ENCODE data around the gene ARID4B. TPM values are rescaled to one million over a fixed set of nuclear protein-coding genes. Genes with fewer than 3 reads are reported as not detected.
"Not testable (repeated sequence)": the region's sequence is repeated elsewhere in the genome, so short reads cannot be mapped to it uniquely, and the experiment has no call there.

ARID4B gene
- total RNA-seq, 1 donor from 2014 or later = 17.6 TPM

DNA sequence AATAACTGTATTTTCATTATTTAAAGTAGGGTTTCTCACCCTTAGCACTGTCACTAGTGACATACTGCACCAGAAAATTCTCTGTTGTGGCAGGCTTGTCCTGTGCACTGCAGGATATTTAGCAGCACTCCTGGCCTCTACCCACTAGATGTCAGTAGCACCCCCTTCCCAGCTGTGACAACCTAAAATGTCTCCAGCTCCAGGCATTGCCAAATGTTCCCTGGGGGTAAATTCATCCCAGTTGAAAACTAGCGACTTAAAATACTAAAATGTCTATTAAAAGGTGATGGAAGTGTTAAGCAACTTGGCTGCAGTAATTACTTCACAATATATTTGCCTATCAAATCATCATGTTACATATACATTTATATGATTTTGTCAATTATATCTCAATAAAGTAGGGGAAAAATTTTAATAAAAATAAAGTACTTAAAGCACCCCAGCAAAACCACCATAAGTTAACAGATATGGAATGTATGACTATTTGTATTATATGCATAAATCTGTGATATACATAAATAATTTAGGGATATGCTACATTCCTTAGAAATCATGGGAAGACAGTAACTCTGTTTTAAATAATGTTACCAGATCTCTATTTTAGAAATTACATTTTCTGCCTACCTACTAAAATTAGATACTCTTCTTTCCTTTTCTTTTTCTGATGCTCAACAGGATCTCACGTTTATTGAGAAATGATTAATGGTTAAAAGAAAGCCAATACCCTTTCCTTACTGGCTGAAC, 74.6 kb downstream of the ARID4B start:
- intact Hi-C loops (cut with DNase I) = loop anchor here (2.0 to 5.0 kb wide), 2 partner anchors 74 to 163 kb away; partner anchors contain the start of genes ARID4B and GGPS1
- DNase-seq (ENCODE audit: low spot score) = no peak

DNA sequence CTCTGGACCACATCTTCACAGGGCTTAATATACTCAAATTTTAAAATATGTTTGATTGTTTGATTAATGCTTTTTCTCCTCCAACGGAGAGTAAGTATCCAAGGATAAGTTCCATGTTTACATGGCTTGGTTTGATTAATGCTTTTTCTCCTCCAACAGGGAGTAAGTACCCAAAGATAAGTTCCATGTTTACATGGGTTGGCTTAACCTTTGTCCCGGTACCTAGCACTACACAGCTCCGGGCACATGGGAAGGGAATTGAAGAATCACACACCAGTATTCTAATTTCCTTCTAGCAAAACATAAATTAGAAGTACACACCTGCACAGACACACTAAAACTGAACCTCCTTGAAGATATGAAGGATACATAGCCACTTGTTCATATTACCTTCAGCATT, 77.5 kb downstream of the ARID4B start:
- intact Hi-C loops (cut with DNase I) = loop anchor here (5.0 kb wide), 1 partner anchor 77 kb away; the partner anchor contains the start of genes ARID4B and GGPS1
- DNase-seq (ENCODE audit: low spot score) = no peak

DNA sequence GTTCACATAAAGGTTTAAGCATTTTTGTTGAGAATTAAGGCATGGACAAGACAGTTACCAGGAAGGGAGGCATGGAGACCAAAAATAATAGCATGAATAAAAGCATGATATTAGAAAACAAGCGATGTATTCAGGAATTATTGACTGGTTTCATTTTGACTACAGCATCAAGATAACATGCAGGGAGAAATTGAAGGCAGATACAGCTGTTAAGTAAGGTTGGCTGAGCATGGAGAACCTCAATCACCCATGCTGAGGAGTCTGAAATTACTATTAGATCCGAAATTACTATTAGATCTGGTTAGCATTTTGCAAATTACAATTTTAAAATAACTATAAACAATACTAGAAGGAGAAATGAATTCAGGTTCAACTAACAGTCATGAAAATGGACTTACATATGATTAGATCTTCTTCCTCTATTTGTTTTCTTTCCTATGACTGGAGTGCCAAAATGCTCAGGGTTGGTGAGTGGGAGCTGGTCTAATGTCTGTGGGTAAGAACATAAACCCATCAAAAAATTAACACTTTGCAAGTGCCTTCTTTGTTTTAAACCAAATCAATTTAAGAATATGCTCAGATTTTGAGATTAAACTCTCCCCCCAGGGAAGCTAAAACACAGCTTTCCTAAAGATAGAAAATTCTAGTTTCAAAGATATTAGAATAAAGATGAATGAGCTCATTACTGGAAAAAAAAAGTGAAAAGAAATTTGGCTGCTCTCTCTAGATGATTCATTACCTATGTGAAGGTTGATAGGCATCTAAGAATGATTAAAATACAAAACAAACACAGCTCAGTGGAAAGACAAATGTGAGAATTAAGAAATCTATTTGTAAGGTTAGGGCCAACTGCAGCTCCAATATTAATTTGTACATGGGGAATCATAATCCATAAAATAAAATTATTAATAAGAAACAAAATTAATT, 81.7 kb downstream of the ARID4B start:
- intact Hi-C loops (cut with DNase I) = no loop called here
- no peak for DNase-seq (ENCODE audit: low spot score)

DNA sequence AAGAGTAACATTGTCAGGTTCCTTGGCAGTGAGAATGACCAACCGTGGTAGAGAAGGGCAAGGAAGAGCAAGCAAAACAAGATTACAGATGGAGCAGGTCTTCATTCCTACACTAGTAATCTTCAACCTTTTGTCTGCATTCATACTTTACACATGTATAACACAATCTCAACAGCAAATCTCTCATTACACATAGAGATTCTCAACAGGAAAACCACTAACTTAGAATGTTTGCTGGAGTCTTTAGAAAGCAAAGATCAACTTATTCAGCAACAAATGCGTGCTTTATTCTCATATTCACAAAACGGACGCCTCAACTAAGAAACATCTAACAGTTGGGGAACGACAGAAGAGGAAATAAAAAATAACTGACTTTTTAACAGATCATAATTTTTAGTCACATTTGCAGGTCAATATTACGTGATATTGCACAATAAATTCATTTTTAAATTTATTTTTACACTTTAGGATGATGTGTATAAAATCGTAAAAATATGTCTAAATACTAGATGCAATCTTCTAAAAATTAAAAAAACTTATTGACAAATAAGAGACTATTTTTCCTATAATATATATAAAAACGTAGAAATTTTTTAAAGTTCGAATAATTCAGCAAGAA, 82.9 kb downstream of the ARID4B start:
- no peak for DNase-seq (ENCODE audit: low spot score)
- intact Hi-C loops (cut with DNase I) = no loop called here

DNA sequence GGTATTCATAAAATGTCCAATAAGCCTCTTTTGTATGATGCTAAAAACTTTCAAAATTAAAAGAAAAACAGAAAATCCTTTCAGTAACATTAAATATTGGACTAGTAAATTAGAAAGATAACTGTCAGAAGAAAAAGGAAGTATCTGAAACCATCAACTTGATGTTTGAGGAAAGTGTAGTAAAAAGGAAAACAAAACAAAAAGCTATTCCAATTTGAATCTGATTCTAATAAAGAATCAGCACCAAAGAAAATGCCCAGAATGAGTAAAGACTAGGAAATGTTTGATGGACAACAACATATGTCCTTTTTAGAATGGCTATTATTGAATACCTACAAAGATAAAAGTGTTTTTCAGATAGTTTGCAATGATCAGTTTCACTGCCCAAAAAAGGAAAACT, 87.0 kb downstream of the ARID4B start:
- no peak for DNase-seq (ENCODE audit: low spot score)
- intact Hi-C loops (cut with DNase I) = no loop called here

DNA sequence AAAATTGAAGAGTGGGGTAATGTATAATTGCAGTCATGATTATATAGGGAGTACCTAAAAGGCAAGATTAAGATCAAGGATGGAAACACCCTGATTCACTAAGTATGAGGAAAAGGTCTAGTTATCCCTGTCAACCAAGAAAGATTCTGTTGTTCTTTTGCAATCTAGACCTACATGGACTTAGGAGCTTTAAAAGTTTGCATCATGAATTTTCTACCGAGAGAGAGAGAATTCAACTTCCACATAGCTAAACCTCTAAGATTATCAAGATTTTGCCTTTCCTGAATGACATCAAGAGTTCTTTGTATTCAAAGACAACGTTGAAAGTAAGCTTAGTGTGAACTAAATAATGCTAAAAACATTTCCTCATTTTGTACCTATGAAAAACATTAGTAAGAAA, 88.1 kb downstream of the ARID4B start:
- no peak for DNase-seq (ENCODE audit: low spot score)

DNA sequence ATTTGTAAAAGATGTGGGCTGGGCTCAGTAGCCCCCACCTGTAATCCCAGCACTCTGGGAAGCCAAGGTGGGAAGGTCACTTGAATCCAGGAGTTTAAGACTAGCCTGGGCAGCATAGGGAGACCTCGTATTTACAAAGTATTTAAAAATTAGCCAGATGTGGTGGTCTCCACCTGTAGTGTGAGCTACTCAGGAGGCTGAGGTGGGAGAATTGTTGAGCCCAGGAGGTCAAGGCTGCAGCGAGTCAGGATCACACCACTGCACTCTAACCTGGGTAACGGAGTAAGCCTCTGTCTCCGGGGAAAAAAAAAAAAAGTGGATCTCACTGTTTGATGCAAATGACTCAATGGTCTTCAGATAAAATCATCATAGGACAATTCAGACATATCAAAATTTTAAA, 89.4 kb downstream of the ARID4B start:
- intact Hi-C loops (cut with DNase I) = no loop called here
- no peak for DNase-seq (ENCODE audit: low spot score)

More for the DNA sequence above, 88.1 kb downstream of the ARID4B start:
- intact Hi-C loops (cut with DNase I) = no loop called here

DNA sequence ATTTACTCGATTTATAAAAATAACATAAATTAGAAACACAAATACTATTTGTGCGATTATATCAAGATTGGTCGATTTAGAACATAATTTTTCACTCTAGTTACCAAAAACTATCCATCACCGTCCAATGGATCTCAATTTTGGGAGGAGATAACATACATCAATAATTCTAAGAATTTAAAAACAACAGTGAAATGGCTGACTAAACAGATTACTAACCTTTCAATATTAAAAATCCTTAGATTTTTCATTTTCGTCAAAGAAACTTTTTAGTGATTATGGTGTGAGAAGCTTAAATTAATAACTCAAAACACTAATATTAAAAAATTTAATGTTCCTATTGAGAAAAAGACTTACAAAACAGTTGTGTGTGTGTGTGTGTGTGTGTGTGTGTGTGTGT, 91.9 kb downstream of the ARID4B start:
- DNase-seq (ENCODE audit: low spot score) = no peak

DNA sequence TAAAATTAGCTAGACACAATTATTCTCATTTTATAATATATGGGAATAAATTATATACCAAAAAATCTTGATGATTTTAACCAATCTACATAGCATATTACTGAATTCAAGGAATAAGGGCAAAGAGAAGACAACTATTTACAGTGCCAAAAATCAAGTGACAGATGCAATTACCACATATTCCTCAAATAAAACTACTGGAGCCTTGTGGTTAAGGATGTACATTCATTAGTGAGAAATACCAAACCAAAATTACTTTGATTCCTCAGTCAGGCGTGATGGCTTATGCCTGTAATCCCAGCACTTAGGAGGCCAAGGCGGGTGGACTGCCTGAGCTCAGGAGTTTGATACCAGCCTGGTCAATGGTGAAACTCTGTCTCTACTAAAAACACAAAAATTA, 98.1 kb downstream of the ARID4B start:
- no peak for DNase-seq (ENCODE audit: low spot score)
- intact Hi-C loops (cut with DNase I) = no loop called here

More for the DNA sequence above, 91.9 kb downstream of the ARID4B start:
- intact Hi-C loops (cut with DNase I) = no loop called here

DNA sequence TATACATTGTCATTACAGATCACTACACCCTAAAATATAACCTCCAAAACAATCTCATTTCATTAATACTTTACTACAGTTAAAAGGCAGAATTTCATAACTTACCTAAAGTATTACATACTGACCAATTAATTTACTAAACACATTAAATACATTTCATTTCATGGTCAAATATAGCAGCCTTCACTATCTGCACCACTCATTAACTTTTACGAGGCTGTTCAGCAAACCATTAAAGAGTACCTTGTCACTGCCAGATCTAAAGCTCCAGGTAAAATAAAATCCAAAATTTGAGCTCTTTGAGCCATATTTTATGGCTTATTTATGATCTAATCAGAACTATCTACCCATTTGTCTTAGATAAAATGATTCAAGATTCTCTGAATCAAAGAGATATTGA, 100.6 kb downstream of the ARID4B start:
- intact Hi-C loops (cut with DNase I) = no loop called here
- no peak for DNase-seq (ENCODE audit: low spot score)

DNA sequence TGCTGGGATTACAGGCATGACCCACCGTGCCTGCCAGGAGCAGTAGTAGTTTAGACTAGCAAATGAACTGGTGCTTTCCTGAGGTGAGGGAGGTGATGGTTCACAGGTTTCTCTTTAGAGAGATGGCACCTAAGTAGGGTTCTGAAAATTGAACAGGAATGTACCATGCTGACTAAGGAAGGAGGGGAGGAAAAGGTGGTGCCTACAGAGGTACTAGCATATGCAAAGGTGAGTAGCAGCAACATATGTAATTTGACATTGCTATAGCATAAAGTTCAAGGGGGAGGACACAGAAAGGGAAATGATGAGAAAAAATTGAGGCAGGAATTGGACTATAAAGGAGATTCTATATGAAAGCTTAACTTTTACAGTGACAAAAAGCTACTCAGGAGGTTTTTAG, 101.0 kb downstream of the ARID4B start:
- intact Hi-C loops (cut with DNase I) = no loop called here
- no peak for DNase-seq (ENCODE audit: low spot score)

DNA sequence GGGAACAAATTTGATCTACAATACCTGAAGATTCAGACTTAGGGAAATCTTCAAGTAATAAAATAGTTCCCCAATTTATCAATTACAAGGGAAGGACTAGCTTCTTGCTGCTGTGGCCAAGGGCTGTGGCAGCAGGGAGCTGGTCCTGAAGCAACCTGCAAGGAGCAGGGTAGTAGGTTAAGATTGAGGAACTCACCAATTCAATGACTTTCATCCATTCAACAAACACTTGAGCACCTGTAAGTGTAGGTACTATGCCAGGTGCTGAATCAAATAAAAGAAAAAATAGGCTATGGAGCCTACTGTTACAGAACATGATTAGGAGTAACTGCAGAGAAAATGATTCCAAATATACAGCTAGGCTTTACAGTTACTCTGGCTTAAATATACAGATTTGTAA, 102.7 kb downstream of the ARID4B start:
- DNase-seq (ENCODE audit: low spot score) = no peak
- intact Hi-C loops (cut with DNase I) = no loop called here

DNA sequence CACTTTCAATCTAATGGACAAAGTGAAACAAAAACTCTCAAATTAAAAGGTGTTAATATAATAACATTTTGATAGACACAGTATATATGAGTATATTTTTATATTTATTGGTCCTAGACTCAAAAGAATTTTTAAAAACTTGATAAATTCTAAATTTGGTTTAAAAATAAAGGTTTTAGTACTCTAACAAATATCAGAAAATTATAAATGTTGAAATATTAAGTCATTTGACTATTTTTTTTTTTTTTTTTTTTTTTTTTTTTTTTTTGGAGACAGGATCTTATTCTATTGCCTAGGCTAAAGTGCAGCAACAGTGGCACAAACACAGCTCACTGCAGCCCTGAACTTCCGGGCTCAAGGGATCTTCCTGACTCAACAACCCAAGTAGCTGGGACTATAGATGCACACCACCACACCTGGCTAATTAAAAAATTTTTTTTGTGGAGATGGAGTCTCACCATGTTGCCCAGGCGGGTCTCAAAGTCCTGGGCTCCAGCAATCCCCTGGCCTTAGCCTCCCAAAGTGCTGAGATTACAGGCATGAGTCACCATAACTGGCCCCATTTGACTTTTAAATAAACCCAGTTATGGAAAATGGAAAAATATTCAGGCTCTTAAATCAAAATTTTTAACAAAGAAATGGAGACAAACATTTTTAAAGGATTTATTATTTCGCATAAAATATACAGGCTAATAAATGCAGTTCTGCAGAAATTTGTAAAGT, 106.2 kb downstream of the ARID4B start:
- intact Hi-C loops (cut with DNase I) = no loop called here
- DNase-seq (ENCODE audit: low spot score) = no peak

DNA sequence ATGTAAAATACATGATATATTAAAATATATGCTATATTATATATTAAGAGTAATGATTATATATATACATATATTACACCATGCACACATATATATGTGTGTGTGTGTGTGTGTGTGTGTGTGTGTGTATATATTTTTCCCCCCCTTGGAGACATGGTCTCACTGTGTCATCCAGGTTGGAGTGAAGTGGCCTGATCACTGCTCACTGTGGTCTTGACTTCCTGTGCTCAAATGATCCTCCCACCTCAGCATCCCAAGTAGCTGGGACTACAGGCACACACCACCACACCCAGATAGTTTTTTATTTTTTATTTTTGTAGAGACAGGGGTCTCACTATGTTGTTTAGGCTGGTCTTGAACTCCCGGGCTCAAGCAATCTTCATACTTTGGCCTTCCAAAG, 112.5 kb downstream of the ARID4B start:
- no peak for DNase-seq (ENCODE audit: low spot score)
- intact Hi-C loops (cut with DNase I) = no loop called here

DNA sequence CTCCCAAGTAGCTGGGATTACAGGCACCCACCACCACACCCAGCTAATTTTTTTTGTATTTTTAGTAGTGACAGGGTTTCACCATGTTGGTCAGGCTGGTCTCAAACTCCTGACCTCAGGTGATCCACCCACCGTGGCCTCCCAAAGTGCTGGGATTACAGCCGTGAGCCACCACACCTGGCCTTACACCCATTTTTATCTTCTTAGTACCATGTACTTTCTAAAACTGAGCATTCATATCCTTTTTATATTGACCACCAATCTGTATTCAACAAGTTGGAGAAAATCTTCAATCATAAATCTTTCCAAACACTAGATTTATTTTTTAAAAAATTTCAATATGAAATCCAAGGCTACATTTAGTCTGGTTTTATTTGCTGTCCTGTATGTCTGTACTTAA, 113.0 kb downstream of the ARID4B start:
- DNase-seq (ENCODE audit: low spot score); intact Hi-C loops (cut with DNase I): not testable (repeated sequence)

DNA sequence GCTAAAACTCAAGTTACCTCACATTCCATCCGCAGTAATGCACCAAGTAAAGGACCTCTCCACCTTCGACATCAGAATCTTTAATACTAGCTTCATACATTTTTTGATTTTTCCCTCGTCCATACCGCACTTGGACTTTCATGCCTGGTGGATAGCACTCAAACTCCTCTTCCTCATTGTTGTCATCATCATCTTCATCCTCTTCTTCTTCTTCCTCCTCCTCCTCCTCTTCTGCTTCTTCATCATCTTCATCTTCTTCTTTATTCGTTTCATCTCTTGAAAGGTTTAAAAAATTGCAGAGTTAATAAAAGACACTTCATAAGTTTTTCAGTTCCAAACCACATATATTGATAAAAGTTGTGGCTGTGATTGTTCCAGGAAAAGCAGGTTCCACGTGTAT, 114.2 kb downstream of the ARID4B start:
- intact Hi-C loops (cut with DNase I) = no loop called here
- DNase-seq (ENCODE audit: low spot score) = no peak

DNA sequence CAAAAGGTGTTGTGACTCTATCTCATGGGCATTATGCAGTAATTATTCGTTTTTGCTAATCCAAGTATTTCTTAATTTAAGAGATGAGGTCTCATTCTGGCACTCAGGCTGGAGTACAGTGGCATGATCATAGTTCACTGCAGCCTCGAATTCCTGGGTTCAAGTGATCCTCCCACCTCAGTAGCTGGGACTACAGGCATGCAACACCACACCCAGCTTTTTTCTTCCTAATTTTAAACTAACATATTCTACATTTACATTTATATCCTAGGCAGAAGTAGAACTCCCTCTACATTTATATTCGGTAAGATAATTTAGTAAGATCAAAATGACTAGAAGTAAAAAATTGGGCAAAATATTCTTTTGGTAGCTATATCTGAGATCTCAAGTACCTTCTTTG, 116.5 kb downstream of the ARID4B start:
- intact Hi-C loops (cut with DNase I) = no loop called here
- no peak for DNase-seq (ENCODE audit: low spot score)

DNA sequence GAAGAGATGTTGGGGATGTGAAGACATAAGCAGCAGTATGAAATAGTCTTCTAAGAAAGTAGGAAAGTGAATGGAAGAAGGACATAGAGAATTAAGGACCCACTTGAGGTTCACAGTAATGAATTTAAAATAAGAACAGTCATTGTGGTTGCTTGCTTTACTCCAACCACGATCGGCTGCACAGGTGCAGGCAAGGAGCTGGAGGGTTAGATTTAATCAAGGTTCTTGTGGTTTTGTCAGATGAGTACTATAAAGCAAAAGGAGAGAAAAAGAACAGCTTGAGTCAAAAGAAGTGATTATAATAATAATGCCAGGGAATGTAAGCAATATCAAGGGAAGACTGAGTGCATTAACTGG, 120.8 kb downstream of the ARID4B start:
- intact Hi-C loops (cut with DNase I) = no loop called here
- DNase-seq (ENCODE audit: low spot score) = no peak

DNA sequence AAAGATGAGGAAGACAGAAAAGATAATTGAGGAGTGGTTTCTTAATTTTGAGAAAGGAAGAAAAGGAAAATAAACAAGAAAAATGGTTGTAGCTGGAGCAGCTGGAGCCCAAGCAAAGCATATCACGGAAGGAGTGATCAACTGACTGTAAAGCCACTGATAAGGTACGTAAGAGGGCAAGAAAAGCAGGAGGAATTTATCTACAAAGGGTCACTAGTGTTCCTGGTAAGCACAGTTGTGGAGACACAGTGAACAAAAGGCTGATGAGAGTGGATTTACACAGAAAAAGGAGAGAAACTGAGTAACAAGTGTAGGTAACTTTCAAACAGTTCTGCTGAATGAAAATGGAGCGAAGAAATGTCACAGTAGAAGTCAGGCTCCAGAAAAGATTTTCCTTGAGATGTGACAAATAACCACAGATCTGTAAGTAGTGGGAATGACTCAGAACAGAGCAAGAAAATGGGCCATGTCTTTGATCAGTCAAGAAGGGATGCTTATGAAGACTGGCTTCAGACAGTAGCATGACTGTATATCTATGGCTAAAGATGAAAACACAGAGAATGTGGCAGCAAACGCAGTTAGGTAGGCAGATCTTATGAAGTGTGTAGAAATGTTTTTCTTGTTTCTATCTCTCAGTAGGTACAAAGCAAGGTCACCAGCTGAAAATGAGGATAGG, 121.3 kb downstream of the ARID4B start:
- no peak for DNase-seq (ENCODE audit: low spot score)
- intact Hi-C loops (cut with DNase I) = no loop called here

Data from cardiac septum (tissue), 1 donor.